HTR-8/SVneo (cell line): ENCODE measurements around the gene LYSMD2.
A peak's percentile ranks its signal among the peaks of the same experiment; 100 is the strongest.

ENCODE experiments used
- DNase-seq: peaks from one replicate; pipeline ENCODE4 v3.0.0; 2011; ENCODE audit warnings: low spot score, mixed read lengths; ENCODE audit not compliant: insufficient read length
- FAIRE-seq: peaks from 2 replicates; lab custom pipeline; 2011; peaks lifted over from hg19 to GRCh38; lab: Jason Lieb, UNC

The LYSMD2 gene

DNA sequence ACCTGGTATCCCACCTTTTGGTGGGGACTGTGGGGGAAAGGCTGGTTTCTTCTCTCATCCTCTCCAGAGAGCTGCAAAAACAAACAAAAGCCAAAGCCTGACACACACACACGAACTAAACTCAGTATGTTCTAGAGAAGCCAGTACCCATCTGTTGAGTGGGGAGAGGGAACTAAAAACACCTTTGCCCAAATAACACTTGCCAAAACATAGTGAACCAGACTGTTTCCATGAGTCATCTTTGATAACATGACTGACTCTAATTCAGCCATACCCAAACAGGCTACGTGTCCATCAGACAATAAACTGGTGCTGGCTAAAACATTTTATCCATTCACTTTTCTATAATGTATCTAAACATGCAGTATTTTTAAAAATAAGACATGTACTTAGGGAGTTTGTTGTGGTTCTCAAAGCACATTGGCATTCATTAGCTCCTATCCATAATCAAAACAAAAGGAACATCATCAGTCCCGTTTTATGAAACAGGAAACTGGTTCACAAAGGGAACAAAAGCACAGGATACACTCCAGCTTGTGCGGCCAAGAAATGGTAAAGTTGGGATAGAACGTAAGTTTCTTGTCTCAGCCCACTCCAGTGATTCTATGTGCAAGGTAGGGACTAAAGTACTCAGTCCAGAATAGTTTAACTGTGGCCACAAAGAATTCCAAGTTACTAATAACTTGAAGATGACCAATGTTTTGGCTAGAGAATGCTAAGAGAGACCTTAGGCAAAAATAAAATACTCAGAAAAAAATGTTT is 16.1 kb downstream of the LYSMD2 start:
- FAIRE-seq, result no peak
- DNase-seq, result no peak

DNA sequence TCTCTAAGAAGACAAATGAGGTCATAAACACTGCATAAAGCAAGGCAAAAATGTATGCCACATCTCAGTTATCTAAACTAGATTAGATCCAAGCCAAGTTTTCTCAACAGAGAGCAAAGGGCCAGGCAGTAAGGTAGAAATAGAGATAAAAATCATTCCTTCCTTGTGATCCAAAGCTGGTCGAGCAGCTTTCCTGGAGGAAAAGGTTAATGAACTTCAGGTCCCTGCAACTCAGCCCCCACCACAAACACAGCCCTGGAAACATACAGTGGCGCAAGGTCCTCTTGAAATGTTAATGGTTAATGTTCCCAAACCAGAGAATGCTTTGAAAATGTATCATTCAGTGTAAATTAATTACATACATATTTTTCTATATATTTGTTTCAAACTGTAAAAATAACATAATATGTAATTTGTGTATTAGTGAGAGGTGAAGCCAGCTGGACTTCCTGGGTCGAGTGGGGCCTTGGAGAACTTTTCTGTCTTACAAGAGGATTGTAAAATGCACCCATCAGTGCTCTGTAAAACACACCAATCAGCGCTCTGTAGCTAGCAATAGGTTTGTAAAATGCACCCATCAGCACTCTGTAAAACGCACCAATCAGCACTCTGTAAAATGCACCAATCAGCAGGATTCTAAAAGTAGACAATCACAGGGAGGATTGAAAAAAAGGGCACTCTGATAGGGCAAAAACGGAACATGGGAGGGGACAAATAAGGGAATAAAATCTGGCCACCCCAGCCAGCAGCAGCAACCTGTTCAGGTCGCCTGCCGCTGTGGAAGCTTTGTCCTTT is 17.1 kb downstream of the LYSMD2 start:
- FAIRE-seq, result no peak
- no peak for DNase-seq

DNA sequence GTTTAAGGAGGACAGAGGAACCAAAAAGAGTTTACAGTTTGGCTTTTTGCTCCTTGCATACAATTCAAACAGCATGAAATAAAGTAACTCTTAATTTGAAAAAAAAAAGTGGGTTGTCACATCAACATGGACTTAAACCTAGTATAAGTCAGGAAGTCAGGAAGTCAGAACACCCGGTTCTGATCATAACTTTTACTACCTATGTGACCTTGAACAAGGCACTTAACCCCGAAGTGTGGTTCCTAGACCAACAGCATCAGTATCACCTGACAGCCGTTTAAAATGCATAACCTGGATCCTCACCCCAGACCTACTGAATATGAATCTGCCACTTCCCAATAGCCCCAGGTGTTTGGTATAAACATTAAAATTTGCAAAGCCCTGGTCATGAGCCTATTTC is 18.7 kb downstream of the LYSMD2 start:
- no peak for FAIRE-seq
- no peak for DNase-seq

DNA sequence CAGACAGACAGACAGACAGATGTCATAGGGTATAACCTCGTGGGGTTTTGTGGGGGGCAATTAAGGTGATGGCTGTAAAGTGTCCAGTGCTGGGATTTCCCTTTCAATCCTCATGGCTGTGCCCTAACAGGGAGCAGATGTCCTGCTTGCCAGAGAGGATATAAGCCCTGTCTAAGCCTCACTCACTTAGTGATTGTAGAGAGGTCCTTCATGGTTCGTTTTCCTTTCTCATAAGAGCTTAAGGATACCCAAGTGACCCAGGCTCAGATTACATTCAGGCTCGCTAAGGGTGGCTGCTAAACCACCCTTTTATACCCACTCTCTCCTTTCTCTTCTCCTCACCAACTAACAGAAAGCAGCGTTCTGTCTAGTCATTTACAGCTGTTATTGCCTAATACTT is 19.2 kb downstream of the LYSMD2 start:
- no peak for FAIRE-seq
- no peak for DNase-seq

DNA sequence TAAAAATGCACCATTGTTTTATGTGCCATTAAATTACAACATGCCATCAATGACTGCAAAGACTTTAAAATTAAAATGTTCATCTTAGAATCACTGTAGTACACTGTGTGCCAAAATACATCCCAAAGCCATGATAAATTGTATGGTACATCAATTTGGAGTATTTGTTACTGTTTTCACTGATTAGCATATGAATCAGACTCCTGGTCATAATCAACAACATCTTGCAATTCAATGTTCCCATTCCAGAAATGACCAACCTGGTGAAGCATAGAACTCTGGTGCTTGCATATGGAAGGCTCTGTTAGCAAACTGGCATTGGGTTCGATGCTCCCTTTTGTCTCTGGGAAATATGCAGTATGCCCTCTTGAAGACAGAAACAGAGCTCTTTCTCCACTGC is 22.5 kb downstream of the LYSMD2 start:
- no peak for DNase-seq
- no peak for FAIRE-seq

DNA sequence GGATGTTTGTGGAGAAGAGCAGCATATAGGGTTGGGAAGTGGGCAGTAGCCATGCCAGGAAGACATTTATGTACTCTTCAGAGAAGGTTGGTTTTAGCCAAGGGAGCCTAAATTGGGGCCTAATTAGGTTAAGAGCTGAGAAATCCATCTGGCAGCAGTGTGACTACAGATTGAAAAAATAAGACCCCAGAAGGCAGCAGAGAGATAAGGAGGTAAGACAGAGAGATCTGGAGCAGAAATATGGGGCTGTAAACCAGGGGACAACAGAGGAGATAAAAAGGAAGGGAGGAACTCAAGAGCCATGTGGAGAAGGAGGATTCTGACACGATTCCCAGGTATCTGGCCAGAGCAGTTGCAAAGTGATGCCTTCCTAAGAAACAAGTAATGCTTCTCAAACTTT is 23.3 kb downstream of the LYSMD2 start:
- FAIRE-seq (no peak), DNase-seq (no peak)

DNA sequence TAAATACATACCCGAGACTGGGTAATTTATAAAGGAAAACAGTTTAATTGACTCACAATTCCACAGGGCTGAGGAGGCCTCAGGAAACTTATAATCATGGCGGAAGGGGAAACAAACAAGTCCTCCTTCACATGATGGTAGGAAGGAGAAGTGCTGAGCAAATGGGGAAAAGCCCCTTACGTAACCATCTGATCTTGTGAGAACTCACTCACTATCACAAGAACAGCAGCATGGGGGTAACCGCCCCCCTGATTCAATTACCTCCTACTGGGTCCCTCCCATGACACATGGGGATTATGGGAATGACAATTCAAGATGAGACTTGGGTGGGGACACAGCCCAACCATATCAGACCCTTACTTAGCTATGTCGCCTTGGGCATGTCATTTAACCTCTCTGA is 28.4 kb downstream of the LYSMD2 start:
- DNase-seq (no peak), FAIRE-seq (no peak)

DNA sequence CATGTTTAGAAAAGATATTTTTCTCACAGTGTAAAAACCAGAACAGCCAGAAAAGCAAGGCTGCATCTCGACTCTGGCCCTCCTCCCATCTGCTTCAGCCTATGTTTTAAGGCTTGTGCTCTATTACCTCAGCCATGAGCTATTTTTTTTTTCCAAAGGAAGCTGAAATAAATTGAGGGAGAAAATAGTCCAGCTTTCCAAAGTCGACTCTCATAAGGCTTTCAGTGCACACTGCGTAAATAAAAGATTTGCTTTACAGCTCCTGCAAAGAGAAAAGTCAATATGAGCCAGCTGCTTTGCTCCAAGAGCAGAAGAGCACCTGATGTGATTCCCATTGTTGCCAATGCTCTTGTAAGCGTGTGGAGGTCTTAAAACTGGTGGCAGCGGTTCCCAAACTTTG is 29.4 kb downstream of the LYSMD2 start:
- DNase-seq (no peak), FAIRE-seq (no peak)

DNA sequence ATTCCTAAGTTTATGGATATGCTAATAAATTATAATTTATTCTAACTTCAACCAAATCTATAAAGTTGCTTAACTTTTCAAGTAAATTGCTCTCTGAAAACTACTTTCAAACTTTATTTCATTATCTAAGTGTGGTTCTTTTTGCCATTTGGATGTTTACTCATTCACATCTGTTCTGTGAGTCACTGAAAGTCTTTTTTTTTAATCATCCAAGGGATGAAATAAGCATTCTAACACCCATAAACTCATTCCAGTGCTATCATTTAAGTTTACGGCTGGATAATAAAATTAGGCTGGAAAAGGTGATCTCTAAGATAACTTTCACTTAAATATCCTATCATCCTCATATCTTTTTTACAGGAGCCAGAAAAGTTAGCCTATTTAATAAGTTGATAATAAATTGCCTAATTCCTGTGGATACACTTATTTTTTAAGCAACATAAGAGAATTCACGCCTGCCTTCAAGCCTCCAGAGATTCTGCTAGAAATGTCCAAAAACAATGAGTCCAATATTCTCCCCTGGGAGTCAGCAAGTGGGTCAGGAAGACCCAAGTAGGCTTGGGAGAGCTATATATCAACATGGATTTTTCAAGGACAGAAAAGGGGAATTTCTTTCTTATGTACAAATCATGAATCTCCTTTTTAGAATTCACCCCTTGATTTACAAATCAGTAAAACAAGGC is 30.4 kb downstream of the LYSMD2 start:
- FAIRE-seq, result no peak

DNA sequence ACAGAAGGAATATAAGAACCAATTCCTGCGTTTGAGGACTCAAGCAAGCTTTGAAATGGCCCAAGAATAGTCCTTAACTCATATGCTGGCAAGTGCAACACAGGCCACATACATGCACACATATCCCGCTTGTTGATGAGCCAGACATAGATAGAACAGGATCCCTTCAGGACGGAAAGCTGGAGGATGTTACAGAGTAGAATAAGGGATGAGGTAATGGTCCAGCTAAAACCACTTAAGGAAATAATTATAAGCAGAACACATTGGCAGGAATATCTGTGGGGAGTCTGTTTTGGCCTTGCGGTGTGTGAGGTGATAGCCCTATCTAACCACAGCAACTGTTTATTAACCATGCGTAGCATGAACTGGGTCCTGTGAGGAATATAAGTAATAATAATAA is 31.2 kb downstream of the LYSMD2 start:
- DNase-seq (no peak), FAIRE-seq (no peak)

More for the DNA sequence above, 30.4 kb downstream of the LYSMD2 start:
- DNase-seq, result no peak

DNA sequence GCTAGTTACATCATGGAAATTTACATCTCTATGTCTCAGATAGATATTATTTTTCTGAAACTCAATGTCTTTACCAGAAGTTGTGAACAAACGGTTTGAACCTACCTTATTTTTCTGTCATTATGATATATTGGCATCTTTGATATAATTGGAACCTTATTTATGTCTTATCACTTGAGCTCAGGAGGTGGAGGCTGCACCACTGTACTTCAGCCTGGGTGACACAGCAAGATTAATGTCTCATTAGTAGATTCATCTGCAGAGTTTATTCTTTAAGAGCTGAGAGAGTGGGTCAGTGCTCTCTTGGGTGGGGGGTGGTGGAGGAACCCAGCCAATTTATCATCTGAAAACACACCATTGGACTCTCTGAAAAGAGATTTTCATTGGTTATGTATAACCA is 34.7 kb downstream of the LYSMD2 start:
- no peak for DNase-seq
- no peak for FAIRE-seq

DNA sequence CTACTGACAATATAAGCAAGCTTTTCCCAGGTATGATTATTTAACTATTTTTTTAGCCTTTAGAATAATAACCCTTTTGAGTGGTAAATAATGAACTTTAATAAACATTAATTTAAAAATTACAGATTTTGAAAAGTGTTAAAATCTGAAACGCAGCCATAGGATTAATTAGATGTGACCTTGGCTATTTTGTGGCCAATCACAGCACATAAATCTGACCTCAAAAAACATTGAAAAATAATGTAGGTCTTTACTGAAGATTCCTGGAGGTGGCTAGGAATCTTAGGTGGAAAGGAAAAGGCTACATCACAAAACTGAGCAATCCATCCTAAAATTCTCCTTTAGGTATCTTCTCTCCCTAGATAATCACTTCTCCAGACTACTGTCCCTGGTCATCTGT is 38.1 kb downstream of the LYSMD2 start:
- no peak for FAIRE-seq

DNA sequence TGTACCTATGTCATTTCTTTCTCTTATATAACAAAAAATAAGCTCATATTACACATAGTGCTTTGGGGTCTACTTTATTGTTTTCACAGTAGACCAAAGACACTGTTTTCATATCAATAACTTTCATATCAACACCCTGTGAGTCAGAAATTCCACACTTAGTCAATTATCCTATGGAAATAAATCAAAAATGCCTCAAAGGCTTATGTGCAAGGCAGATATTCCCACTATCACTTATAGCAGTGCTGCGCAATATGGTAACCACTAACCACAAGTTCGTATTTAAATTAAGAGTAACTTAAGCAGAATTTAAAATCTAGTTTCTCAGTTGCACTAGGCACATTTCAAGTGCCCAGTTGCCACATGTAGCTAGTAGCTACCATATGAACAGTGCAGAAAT is 40.3 kb downstream of the LYSMD2 start:
- DNase-seq (no peak), FAIRE-seq (no peak)

More for the DNA sequence above, 38.1 kb downstream of the LYSMD2 start:
- DNase-seq, result no peak

DNA sequence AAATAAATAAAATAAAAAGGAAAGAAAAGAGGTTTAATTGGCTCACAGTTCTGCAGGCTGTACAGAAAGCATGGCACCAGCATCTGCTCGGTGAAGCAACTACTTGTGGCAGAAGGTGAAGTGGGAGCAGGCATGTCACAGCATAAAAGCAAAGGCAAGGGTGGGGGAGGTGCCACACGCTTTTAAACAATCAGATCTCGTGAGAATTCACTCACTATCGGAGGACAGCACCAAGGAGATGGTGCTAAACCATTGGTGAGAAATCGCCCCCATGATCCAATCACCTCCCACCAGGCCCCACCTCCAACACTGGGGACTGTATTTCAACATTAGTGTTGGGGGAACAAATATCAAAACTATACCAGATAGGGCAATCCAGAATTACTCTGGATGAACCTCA is 40.9 kb downstream of the LYSMD2 start:
- FAIRE-seq (no peak), DNase-seq (no peak)

DNA sequence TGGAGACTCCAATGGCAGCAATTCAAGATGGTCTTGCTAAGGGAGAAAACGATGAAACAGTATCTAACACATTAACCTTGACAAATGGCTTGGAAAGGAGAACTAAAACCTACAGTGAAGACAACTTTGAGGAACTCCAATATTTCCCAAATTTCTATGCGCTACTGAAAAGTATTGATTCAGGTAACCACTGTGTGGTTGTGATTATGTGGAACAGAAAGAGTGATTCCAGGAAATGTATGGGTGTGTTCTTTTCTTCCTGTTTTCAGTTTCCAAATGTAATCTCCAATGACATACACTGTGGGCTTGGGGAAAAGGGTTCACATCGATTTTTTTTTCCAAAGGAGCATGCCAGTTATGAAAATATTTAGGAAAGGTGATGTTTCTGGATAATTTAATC is 45.3 kb downstream of the LYSMD2 start:
- FAIRE-seq, result no peak
- DNase-seq, result no peak

DNA sequence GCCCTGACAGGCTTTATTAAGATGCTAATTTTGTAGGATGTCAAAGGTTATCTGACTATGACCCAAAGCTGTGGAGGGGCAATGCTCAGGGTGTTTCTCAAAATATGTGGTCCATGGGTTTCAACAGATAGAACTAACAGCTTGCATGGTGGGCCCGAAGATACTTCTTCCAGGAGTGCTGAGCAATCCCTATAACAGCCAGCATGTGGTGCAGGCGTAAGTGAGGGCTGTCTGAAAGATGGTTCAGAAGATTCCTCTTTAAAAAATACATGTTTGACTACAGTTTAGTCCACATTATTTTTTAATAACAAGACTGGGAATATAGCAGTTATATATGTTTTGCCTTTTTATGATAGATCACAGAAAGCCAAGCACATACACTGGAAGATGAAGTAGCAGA is 48.6 kb downstream of the LYSMD2 start:
- FAIRE-seq, result no peak
- DNase-seq, result no peak

DNA sequence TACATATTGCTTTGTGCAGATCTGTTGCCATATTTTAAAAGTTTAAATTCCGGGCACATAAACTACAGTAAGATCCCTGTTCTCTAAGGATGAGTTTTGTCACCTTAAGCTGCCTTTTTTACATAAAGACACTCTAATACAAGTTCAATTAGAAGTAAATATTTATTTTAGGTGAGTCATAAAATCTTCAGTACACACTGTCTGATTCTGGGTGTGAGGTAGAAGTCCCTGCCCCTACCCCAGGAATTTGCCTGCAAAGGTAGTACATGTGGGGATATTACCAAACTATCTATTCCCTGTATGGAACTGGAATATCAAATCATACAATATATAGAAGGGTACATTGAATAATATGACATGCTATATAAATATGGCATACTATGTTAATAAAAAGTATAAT is 49.9 kb downstream of the LYSMD2 start:
- DNase-seq (no peak), FAIRE-seq (no peak)

DNA sequence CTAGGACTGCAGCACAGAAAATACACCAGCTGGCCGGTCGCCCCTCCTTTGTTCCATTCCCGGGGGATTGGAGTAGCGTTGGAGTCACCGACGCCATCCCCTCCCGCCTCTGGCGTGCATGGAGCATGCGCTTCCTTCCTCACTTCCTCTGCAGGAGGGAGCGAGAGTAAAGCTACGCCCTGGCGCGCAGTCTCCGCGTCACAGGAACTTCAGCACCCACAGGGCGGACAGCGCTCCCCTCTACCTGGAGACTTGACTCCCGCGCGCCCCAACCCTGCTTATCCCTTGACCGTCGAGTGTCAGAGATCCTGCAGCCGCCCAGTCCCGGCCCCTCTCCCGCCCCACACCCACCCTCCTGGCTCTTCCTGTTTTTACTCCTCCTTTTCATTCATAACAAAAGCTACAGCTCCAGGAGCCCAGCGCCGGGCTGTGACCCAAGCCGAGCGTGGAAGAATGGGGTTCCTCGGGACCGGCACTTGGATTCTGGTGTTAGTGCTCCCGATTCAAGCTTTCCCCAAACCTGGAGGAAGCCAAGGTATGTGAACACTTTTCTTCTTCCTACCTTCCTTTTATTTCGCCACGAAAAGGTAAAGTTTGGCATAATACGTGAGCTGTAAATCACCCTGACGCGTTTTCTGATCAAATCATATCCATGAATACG is 56.0 kb downstream of the LYSMD2 start, which contains the start of gene SCG3:
TSS of gene SCG3 (plus strand) at position 201 of the 661 bp plus-strand sequence. CDS start at position 454, 253 bp downstream.
- no peak for FAIRE-seq

DNA sequence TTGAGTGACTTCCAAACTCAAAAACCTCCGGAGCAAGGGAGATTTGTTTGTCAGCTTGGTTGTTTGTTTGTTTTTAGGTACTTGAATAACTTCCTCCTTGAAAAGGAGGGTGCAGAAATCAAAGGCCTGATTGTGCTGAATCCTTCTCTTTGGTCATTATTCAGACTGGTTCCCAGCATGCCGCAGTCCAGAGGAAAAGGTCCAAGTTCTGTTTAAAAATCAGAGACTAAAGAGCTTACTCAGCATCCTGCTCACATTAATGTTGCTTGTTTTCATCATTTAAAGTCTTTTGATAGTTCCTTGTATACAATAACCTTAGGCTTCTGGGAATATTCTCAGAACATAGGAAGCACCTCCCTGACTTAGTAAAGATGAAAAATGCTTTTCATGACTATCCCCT is 57.1 kb downstream of the LYSMD2 start:
- DNase-seq, result no peak
- no peak for FAIRE-seq

More for the DNA sequence above, 56.0 kb downstream of the LYSMD2 start, which contains the start of gene SCG3:
- peak; percentile 56 for DNase-seq

DNA sequence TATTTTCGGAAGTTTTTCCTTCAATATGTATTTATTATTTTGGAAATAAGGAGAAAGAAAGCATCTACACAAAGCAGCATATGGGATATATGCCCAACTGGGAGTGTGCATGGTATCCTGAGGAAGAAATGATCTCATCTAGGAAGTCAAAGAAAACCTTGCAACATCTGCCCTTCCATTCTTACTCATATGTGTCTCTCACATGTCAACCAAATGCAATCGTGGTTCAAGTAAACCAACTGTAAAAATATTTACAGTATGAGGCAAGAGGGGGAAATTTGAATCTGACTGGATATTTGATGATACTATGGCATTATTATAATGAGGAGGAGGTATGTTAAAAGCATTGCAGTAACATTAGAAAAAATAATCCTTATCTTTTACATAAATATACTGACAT is 59.4 kb downstream of the LYSMD2 start:
- FAIRE-seq, result no peak
- no peak for DNase-seq
